Fibroblast of skin of left biceps (primary cell): ENCODE data around the gene CCDC38.
"Not testable (repeated sequence)": the region's sequence is repeated elsewhere in the genome, so short reads cannot be mapped to it uniquely, and the experiment has no call there.

Experiments
- DNase-seq, 2 experiments: peaks; one replicate each; pipeline ENCODE4 v3.0.0-alpha.2; 2013; ENCODE audit warnings: low read depth in 2 of 2

Gene CCDC38

GRCh38 chr12:95942524-95943329 lies at the start of gene CCDC38:
TSS of gene CCDC38 (minus strand) at chr12:95942614. CDS start at chr12:95936509, 6,105 bp downstream.
- peak in 1 of 2 experiments; percentile 15 for DNase-seq

DNA sequence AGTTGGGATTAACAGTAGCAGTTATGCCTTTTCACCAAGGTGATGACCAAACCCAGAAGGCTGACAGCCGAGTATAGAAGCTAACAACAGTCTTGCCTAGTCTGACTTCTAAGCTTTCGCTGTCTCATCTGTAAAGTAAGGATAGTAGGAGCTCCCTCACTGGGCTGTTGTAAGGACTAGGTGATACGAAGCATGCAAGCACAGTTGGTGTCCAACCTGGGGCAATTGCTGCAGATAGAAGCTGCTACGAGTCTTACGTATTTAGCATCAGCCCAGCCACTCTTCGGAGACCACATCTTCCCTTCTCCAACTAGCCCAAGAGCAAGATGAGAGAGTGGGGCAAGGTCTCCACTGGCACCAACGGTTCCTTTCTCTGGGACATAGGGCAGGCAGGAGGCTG lies 47.7 kb upstream of the CCDC38 start:
- DNase-seq = no peak

GRCh38 chr12:95989504-95990123 lies 47.2 kb upstream of the CCDC38 start:
- DNase-seq = no peak

- DNase-seq = no peak
Measured at GRCh38 chr12:95988506-95989275, 46.3 kb upstream of the CCDC38 start.

- no peak for DNase-seq
Measured at GRCh38 chr12:95986635-95987570, 44.5 kb upstream of the CCDC38 start.

- no peak for DNase-seq
Measured at GRCh38 chr12:95984682-95985081, 42.3 kb upstream of the CCDC38 start.

DNA sequence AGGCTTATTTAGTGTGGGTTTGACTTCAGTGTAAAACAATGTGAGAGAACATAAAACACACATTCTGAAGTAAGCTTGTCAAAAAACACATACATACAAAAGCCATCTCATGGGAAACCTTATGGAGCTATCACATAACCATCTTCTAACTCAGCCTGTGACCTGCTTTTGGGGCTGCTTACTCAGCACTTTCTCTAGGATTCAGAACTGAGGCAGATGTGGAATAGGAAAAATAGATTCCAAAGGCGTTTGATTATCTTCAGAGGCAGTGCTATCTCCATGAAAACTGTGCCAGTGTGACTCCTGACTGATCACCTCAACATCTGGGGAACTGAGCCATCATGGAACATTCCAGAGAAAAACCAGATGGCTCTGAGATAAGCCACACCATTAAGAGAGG lies 40.2 kb upstream of the CCDC38 start:
- DNase-seq = no peak

GRCh38 chr12:95980437-95980836 lies 38.0 kb upstream of the CCDC38 start:
- no peak for DNase-seq

DNA sequence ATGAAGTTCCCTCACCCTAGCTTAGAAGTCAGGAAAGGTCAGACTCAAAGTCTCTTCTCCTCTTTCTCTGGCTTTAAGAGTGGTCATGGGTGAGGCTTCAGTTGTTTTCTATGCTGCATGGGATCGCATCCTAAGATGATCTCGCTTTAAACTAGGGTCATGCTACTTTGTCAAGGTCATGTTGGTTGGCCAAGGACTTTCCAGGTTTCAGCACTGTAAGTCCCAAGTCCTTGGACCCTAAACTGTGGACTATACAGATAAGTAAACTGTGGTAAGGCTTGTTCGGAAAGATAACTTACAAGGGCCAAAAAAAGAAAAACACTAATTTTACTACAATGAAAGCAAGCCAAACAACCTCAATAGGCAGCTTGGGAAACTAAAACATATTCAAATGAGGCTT lies 36.4 kb upstream of the CCDC38 start:
- DNase-seq = no peak

- no peak for DNase-seq
Measured at GRCh38 chr12:95978351-95978750, 35.9 kb upstream of the CCDC38 start.

- no peak for DNase-seq
Measured at GRCh38 chr12:95977764-95978305, 35.4 kb upstream of the CCDC38 start.

- no peak for DNase-seq
Measured at GRCh38 chr12:95976416-95976832, 34.0 kb upstream of the CCDC38 start.

- DNase-seq = no peak
Measured at GRCh38 chr12:95975491-95975890, 33.1 kb upstream of the CCDC38 start.

- DNase-seq = no peak
Measured at GRCh38 chr12:95974358-95974757, 31.9 kb upstream of the CCDC38 start.

DNA sequence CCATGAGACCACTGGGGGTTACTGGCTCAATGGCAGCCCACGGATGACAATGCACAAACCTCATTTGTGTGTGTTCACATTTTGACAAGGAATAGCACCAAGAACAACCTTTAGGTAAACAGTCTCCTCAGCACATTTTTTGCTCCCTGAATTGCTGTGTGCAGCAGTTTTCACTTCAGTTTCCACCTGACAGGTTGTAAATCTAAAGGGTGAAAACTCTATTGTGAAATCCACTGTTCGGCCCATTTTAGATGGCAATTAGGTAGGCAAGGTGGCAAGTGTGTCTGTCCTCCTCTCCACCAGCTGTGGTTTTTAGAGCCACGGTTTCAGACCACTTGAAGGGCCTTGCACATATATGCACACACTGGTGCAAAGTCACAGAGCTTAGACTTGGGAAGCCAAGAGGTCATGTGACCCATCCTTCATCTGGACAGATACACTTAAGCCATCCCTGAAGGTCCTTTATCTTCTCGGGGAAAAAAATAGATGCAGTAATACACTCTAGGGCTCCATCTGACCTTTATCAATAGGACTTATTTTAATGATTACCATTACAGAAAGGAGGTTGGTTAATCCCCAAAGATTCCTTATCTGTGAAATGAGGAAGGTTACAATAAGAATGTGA lies 30.5 kb upstream of the CCDC38 start:
- DNase-seq = no peak

DNA sequence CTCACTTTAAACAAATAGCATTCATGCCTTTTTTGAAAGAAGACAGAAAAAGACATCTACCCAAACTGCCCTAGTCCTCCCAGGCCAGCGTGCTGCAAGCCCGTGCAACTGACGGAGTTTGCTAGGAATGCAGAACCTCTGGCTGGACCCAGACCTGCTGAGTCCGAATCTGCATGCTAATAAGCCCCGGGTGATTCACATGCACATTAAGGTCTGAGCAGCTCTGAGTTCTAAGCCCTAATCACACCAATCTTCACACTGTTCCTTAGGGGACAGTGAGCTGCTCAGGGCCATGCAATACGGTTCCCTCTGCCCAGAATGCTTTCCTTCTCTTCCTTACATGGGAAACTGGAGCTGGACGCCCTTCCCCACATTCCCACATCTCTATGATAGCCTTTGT lies 28.5 kb upstream of the CCDC38 start:
- no peak for DNase-seq

- not testable (repeated sequence) for DNase-seq
Measured at GRCh38 chr12:95969116-95969515, 26.7 kb upstream of the CCDC38 start.

- no peak for DNase-seq
Measured at GRCh38 chr12:95967301-95967700, 24.9 kb upstream of the CCDC38 start.

GRCh38 chr12:95966287-95966870 lies 24.0 kb upstream of the CCDC38 start:
- DNase-seq = no peak

DNA sequence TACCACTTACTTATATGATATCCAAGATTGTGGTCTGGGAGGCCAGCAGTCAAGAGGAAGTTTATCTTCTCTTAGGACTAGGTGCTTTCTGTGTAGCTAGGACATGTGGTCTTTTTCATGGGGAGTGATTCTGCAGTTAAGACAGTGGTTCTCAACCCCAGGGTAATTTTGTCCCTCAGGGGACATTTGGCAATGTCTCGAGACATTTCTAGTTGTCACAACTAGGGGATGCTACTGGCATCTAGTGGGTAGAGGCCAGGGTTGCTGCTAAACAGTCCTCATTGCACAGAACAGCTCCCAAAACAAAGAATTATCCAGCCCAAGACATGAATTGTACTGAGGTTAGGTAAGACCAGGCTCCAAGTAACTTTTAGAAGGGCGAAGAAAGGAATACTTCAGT lies 20.7 kb upstream of the CCDC38 start:
- no peak for DNase-seq
